Brain pericyte (primary cell): ENCODE measurements around the gene OBSCN.
A peak's percentile ranks its signal among the peaks of the same experiment; 100 is the strongest.

Experiments
- DNase-seq: peaks from one replicate; pipeline ENCODE4 v3.0.0-alpha.2; 2012; ENCODE audit warnings: low read depth, low spot score

Gene OBSCN

GRCh38 chr1:228367798-228368791, 160.3 kb downstream of the OBSCN start:
- no peak for DNase-seq

GRCh38 chr1:228368801-228369607, 161.2 kb downstream of the OBSCN start:
- no peak for DNase-seq

GRCh38 chr1:228369608-228370438, 162.0 kb downstream of the OBSCN start:
- DNase-seq = no peak

- no peak for DNase-seq
Measured at GRCh38 chr1:228370439-228370940, 162.6 kb downstream of the OBSCN start.

GRCh38 chr1:228370941-228371740, 163.3 kb downstream of the OBSCN start:
- no peak for DNase-seq

GRCh38 chr1:228371741-228372182, 163.9 kb downstream of the OBSCN start:
- no peak for DNase-seq

GRCh38 chr1:228372183-228373003, 164.5 kb downstream of the OBSCN start:
- DNase-seq = no peak

GRCh38 chr1:228373004-228373680, 165.3 kb downstream of the OBSCN start:
- no peak for DNase-seq

GRCh38 chr1:228373681-228374571, 166.1 kb downstream of the OBSCN start:
- DNase-seq = no peak

- DNase-seq = peak; percentile 98
Measured at GRCh38 chr1:228374711-228375577, 167.1 kb downstream of the OBSCN start.

GRCh38 chr1:228375578-228376261, 167.9 kb downstream of the OBSCN start:
- no peak for DNase-seq

- DNase-seq = no peak
Measured at GRCh38 chr1:228376262-228376628, 168.4 kb downstream of the OBSCN start.

- no peak for DNase-seq
Measured at GRCh38 chr1:228376651-228377631, 169.1 kb downstream of the OBSCN start.

GRCh38 chr1:228377664-228378089, 169.8 kb downstream of the OBSCN start:
- DNase-seq = no peak
